GM12878 (cell line): ENCODE measurements around the gene WFDC8.

Experiments used
- BRCA1 ChIP-seq: IDR thresholded peaks from 2 replicates; pipeline ENCODE4 v1.6.1; 2011; ENCODE audit warnings: low read depth, low read length, improper control_type of control experiment
- CTCF ChIP-seq, 3 experiments: IDR thresholded peaks in 2 of 3; conservative IDR thresholded peaks in 1 of 3; 2 replicates each; pipeline ENCODE4 v1.5.1; 2011; ENCODE audit warnings: low read depth in 3 of 3, low read length in 3 of 3, mild to moderate bottlenecking in 3 of 3, control low read depth in 2 of 3, moderate library complexity in 2 of 3, inconsistent platforms in 1 of 3, mixed read lengths in 1 of 3; ENCODE audit not compliant: control insufficient read depth in 2 of 3, insufficient read depth in 1 of 3; ENCODE audit errors: extremely low read depth in 1 of 3
- EP300 ChIP-seq, 2 experiments: fragments of 150-350 bp in 1 of 2; IDR thresholded peaks; 2 replicates each; pipeline ENCODE4 v1.6.1; 2011 to 2012; ENCODE audit warnings: low read depth in 2 of 2, low read length in 2 of 2, borderline replicate concordance in 1 of 2, improper control_type of control experiment in 1 of 2, inconsistent platforms in 1 of 2; ENCODE audit not compliant: control insufficient read depth in 1 of 2
- ETV6 ChIP-seq, 2 experiments: fragments of 450-650 bp in 1 of 2; IDR thresholded peaks in 1 of 2; conservative IDR thresholded peaks in 1 of 2; 2 replicates each; pipeline ENCODE4 v1.6.1; 2014; ENCODE audit warnings: antibody characterized with exemption in 1 of 2, borderline replicate concordance in 1 of 2, low read depth in 1 of 2, mild to moderate bottlenecking in 1 of 2, moderate library complexity in 1 of 2
- HDAC2 ChIP-seq: fragments of 200-600 bp; sonication (generic); IDR thresholded peaks from 2 replicates; pipeline ENCODE4 v1.6.1; 2017
- MAX ChIP-seq: IDR thresholded peaks from 2 replicates; pipeline ENCODE4 v1.6.1; 2012; ENCODE audit warnings: low read depth, low read length, improper control_type of control experiment
- POLR2AphosphoS5 ChIP-seq: IDR thresholded peaks from 2 replicates; pipeline ENCODE4 v1.6.1; 2011; ENCODE audit warnings: mild to moderate bottlenecking, low read length, inconsistent platforms
- RFX5 ChIP-seq: IDR thresholded peaks from 2 replicates; pipeline ENCODE4 v1.6.1; 2011; ENCODE audit warnings: low read depth, low read length, improper control_type of control experiment
- SP1 ChIP-seq: IDR thresholded peaks from one replicate; pipeline ENCODE4 v1.6.1; 2011; ENCODE audit warnings: low read depth, low read length
- SREBF1 ChIP-seq: IDR thresholded peaks from 2 replicates; pipeline ENCODE4 v1.6.1; 2012; ENCODE audit warnings: mild to moderate bottlenecking, low read length
- TAF1 ChIP-seq: IDR thresholded peaks from 2 replicates; pipeline ENCODE4 v1.6.1; 2011; ENCODE audit warnings: mild to moderate bottlenecking, low read depth, low read length, borderline replicate concordance
- TBL1XR1 ChIP-seq: IDR thresholded peaks from 2 replicates; pipeline ENCODE4 v1.6.1; 2012; ENCODE audit warnings: low read depth, low read length, improper control_type of control experiment

DNA sequence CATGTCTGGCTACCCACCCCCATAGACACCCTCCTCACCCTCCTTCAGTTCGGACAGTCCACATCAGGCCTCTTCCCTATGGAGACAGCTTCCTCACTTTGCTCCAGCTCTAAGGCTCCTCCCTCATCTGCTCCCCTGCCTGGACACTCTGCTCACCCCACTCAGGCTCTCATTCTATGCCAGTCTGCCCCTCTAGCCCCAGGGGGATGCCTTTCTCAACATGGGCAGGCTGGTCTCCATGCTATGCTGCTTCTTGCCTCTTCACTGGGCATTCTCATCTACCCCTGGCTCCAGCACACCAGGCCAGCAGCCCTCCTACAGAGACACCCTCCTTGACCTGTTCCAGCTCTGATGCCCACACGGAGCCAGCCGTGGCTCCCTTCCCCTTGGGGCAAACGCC lies at the start of gene WFDC8:
- TF ChIP-seq ETV6 (conservative IDR thresholded peaks at IDR 0.05 in 1 of 2, IDR thresholded peaks at IDR 0.05 in 1 of 2; ENCODE audit: borderline replicate concordance in 1 of 2, low read depth in 1 of 2) (no peak), BRCA1 (no peak), EP300 (IDR thresholded peaks at IDR 0.05; ENCODE audit: borderline replicate concordance in 1 of 2, control insufficient read depth in 1 of 2, low read depth in 2 of 2, low read length in 2 of 2) (no peak), MAX (no peak), TAF1 (no peak), CTCF (IDR thresholded peaks at IDR 0.05 in 2 of 3, conservative IDR thresholded peaks at IDR 0.05 in 1 of 3; ENCODE audit: control insufficient read depth in 2 of 3, extremely low read depth in 1 of 3, insufficient read depth in 1 of 3, low read depth in 3 of 3, low read length in 3 of 3) (no peak), RFX5 (no peak), SREBF1 (no peak), POLR2AphosphoS5 (no peak), SP1 (no peak), HDAC2 (no peak), TBL1XR1 (no peak)
